HG03159 (cell line): ENCODE results near the gene IL4I1.

Source experiments
- ATAC-seq: cut with Tn5 transposase; IDR thresholded peaks from one replicate; pipeline ENCODE4 v1.9.1; 2021; ENCODE audit warnings: mild to moderate bottlenecking, moderate library complexity; ENCODE audit not compliant: unreplicated experiment

IL4I1 gene

GRCh38 chr19:49895566-49896297 lies 955 bp downstream of the IL4I1 start:
- no peak for ATAC-seq

GRCh38 chr19:49894879-49895565 lies 1.7 kb downstream of the IL4I1 start:
- ATAC-seq = no peak

GRCh38 chr19:49894011-49894664 lies 2.5 kb downstream of the IL4I1 start:
- no peak for ATAC-seq

GRCh38 chr19:49892716-49893115 lies 4.0 kb downstream of the IL4I1 start:
- no peak for ATAC-seq

- ATAC-seq = no peak
These were observed 5.3 kb downstream of the IL4I1 start for GRCh38 chr19:49891393-49891792.

- ATAC-seq = no peak
These were observed 6.1 kb downstream of the IL4I1 start for GRCh38 chr19:49890349-49891311.

- ATAC-seq = no peak
These were observed 6.9 kb downstream of the IL4I1 start for GRCh38 chr19:49889687-49890348.

GRCh38 chr19:49889038-49889686 lies 7.5 kb downstream of the IL4I1 start:
- ATAC-seq = no peak

GRCh38 chr19:49888510-49888824 lies 8.2 kb downstream of the IL4I1 start:
- no peak for ATAC-seq

GRCh38 chr19:49887665-49888509 lies 8.8 kb downstream of the IL4I1 start:
- no peak for ATAC-seq

GRCh38 chr19:49887037-49887664 lies 9.5 kb downstream of the IL4I1 start:
- no peak for ATAC-seq

GRCh38 chr19:49884760-49885159 lies 11.9 kb downstream of the IL4I1 start:
- ATAC-seq = no peak

GRCh38 chr19:49884109-49884508 lies 12.6 kb downstream of the IL4I1 start:
- no peak for ATAC-seq

- no peak for ATAC-seq
These were observed 13.6 kb downstream of the IL4I1 start for GRCh38 chr19:49883094-49883493.

GRCh38 chr19:49882643-49883042 lies 14.0 kb downstream of the IL4I1 start:
- no peak for ATAC-seq

GRCh38 chr19:49881672-49882394 lies 14.9 kb downstream of the IL4I1 start:
- no peak for ATAC-seq

GRCh38 chr19:49881186-49881585 lies 15.5 kb downstream of the IL4I1 start:
- ATAC-seq = no peak
